Fibroblast of mammary gland (primary cell): ENCODE results near the gene MEX3D.

Source experiments
- DNase-seq: peaks from one replicate; pipeline ENCODE4 v3.0.0-alpha.2; 2010; ENCODE audit warnings: low read depth
- H3K4me3 ChIP-seq: 2 replicates; pipeline ENCODE4 v1.5.1; 2011; ENCODE audit warnings: low read depth, mild to moderate bottlenecking, low read length, moderate library complexity; ENCODE audit not compliant: control insufficient read depth
- CTCF ChIP-seq: conservative IDR thresholded peaks from 2 replicates; pipeline ENCODE4 v1.5.1; 2011; ENCODE audit warnings: low read depth, low read length, inconsistent platforms; ENCODE audit not compliant: control insufficient read depth, insufficient read depth

Gene MEX3D

GRCh38 chr19:1528596-1529429 is 39.3 kb downstream of the MEX3D start:
- no peak for TF ChIP-seq CTCF
- H3K4me3 ChIP-seq = no peak overlapping the region
- no peak for DNase-seq

GRCh38 chr19:1527650-1528309 is 40.3 kb downstream of the MEX3D start:
- H3K4me3 ChIP-seq = no peak overlapping the region
- no peak for TF ChIP-seq CTCF
- DNase-seq = no peak

GRCh38 chr19:1526979-1527649 is 41.0 kb downstream of the MEX3D start:
- DNase-seq = no peak
- no peak for TF ChIP-seq CTCF
- H3K4me3 ChIP-seq = no peak overlapping the region

- TF ChIP-seq CTCF = no peak
- no peak for DNase-seq
- H3K4me3 ChIP-seq = no peak overlapping the region
Observed at GRCh38 chr19:1526066-1526778, 41.9 kb downstream of the MEX3D start.

- H3K4me3 ChIP-seq = no peak overlapping the region
- no peak for DNase-seq
- TF ChIP-seq CTCF = no peak
Observed at GRCh38 chr19:1525343-1525742, 42.8 kb downstream of the MEX3D start.

- no peak for DNase-seq
- no peak for TF ChIP-seq CTCF
- no peak overlapping the region for H3K4me3 ChIP-seq
Observed at GRCh38 chr19:1524972-1525325, 43.2 kb downstream of the MEX3D start.
